Esophagus squamous epithelium (tissue), 5 donors: ENCODE results near the gene CLDN7. TPM values are rescaled to one million over a fixed set of nuclear protein-coding genes. Genes with fewer than 3 reads are reported as not detected.
A peak's percentile ranks its signal among the peaks of the same experiment; 100 is the strongest.

Experiments used
- DNase-seq: peaks from one replicate; lab custom pipeline; 2025; lab: John Stamatoyannopoulos, UW
- H3K27ac ChIP-seq, 4 donors: fragments of 200-600 bp; sonication (generic); one replicate each; pipeline ENCODE4 v1.5.1; 2016 to 2019; ENCODE audit warnings: mild to moderate bottlenecking in 1 of 4
- H3K27me3 ChIP-seq, 4 donors: fragments of 200-600 bp; sonication (generic); 1 replicate in 3 of 4; 2 replicates in 1 of 4; pipeline versions ENCODE4 v1.5.1 to v1.6.0; 2017 to 2021; ENCODE audit warnings: antibody characterized with exemption in 1 of 4
- H3K36me3 ChIP-seq, 3 donors: fragments of 200-600 bp; sonication (generic); one replicate each; pipeline ENCODE4 v1.5.1; 2016 to 2019
- H3K4me1 ChIP-seq, 3 donors: fragments of 200-600 bp; sonication (generic); one replicate each; pipeline ENCODE4 v1.5.1; 2017 to 2019
- H3K4me3 ChIP-seq, 4 donors: fragments of 200-600 bp; sonication (generic); 1 replicate in 3 of 4; 2 replicates in 1 of 4; pipeline ENCODE4 v1.5.1; 2016 to 2019; ENCODE audit warnings: mild to moderate bottlenecking in 2 of 4, moderate library complexity in 1 of 4
- H3K9me3 ChIP-seq, 3 donors: fragments of 200-600 bp; sonication (generic); one replicate each; pipeline ENCODE4 v1.5.1; 2016 to 2019
- POLR2A ChIP-seq, 4 donors: fragments of 450-650 bp; IDR thresholded peaks; one replicate each; pipeline ENCODE4 v1.6.1; 2017; ENCODE audit warnings: antibody characterized with exemption in 4 of 4, mild to moderate bottlenecking in 4 of 4, moderate library complexity in 3 of 4
- WGBS, 2 donors: methylation state at CpG; one replicate each; pipeline ENCODE4 v1.1.5; 2018; 5-methylcytosine and 5-hydroxymethylcytosine counted together
- intact Hi-C: fragments of 100-400 bp; cut with DNase I; formaldehyde crosslinking; loops from one replicate; pipeline ENCODE4 v1.15.0; 2022
- total RNA-seq, 4 donors: library from RNA; depleted of rRNA; stranded (reverse); fragments of >200 nt; gene quantifications; one replicate each; pipeline ENCODE4 v1.1.0, GENCODE V29; 2016
- TF ChIP-seq, protein P1 (sequence below), 6 experiments: fragments of 450-650 bp in 4 of 6; fragments of 200-600 bp in 2 of 6; sonication (generic) in 2 of 6; IDR thresholded peaks; one replicate each; pipeline ENCODE4 v1.5.1; 2016 to 2019; ENCODE audit warnings: antibody characterized with exemption in 6 of 6, mild to moderate bottlenecking in 4 of 6, moderate library complexity in 4 of 6
- donor health status: DM: yes; HTN: yes; CAD: no.

The CLDN7 gene
- total RNA-seq, 4 donors from 2014 or later, result 172 to 411 (median 208) TPM

GRCh38 chr17:7285679-7286078, 23.4 kb upstream of the CLDN7 start:
- no peaks in the 10 kb centered on the region for H3K9me3 ChIP-seq
- no peak overlapping the region for H3K27ac ChIP-seq
- intact Hi-C loops, result no loop called here
- H3K36me3 ChIP-seq, result peaks cover 0 to 32% (median 0%) of the 10 kb centered on the region in 3 donors
- TF ChIP-seq, protein P1, sequence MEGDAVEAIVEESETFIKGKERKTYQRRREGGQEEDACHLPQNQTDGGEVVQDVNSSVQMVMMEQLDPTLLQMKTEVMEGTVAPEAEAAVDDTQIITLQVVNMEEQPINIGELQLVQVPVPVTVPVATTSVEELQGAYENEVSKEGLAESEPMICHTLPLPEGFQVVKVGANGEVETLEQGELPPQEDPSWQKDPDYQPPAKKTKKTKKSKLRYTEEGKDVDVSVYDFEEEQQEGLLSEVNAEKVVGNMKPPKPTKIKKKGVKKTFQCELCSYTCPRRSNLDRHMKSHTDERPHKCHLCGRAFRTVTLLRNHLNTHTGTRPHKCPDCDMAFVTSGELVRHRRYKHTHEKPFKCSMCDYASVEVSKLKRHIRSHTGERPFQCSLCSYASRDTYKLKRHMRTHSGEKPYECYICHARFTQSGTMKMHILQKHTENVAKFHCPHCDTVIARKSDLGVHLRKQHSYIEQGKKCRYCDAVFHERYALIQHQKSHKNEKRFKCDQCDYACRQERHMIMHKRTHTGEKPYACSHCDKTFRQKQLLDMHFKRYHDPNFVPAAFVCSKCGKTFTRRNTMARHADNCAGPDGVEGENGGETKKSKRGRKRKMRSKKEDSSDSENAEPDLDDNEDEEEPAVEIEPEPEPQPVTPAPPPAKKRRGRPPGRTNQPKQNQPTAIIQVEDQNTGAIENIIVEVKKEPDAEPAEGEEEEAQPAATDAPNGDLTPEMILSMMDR (IDR thresholded peaks at IDR 0.05), result no peak
- no peak for TF ChIP-seq POLR2A (IDR thresholded peaks at IDR 0.05)
- H3K4me1 ChIP-seq, result peaks cover 18 to 43% (median 21%) of the 10 kb centered on the region in 3 donors
- no peak for DNase-seq
- no peak overlapping the region for H3K4me3 ChIP-seq
- peaks cover 0 to 54% (median 0%) of the 10 kb centered on the region in 4 donors for H3K27me3 ChIP-seq
- no CpG with 5 or more reads among the region's 12 CpGs for WGBS, 2 donors

DNA sequence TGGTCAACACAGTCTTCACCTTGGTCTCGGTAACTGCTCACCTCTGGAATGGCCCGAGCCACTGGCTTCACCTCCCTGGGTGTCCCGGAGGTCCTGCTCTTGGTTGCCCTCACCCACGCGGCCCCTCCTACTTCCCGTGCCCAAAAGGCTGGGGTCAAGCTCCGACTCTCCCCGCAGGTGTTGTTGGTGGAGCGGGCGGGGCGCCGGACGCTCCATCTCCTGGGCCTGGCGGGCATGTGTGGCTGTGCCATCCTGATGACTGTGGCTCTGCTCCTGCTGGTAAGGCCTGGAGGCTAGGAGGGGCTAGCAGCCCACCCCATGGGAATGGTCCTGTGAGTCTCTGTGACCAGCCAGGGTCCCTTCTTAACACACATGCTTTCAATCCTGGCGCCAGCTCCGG, 22.6 kb upstream of the CLDN7 start:
- no peaks in the 10 kb centered on the region for H3K9me3 ChIP-seq
- WGBS, 2 donors, result 100% methylated on average over 1 to 2 of the region's 16 CpGs
- intact Hi-C loops, result no loop called here
- no peak overlapping the region for H3K4me3 ChIP-seq
- DNase-seq, result no peak
- peaks cover 23 to 51% (median 24%) of the 10 kb centered on the region in 3 donors for H3K4me1 ChIP-seq
- peaks cover 0 to 46% (median 0%) of the 10 kb centered on the region in 4 donors for H3K27me3 ChIP-seq
- TF ChIP-seq POLR2A (IDR thresholded peaks at IDR 0.05), result no peak
- TF ChIP-seq, protein P1 (IDR thresholded peaks at IDR 0.05), result no peak
- H3K36me3 ChIP-seq, result peaks cover 0 to 32% (median 0%) of the 10 kb centered on the region in 3 donors
- H3K27ac ChIP-seq, result peak overlapping the region in 1 of 4 donors; percentile 5

DNA sequence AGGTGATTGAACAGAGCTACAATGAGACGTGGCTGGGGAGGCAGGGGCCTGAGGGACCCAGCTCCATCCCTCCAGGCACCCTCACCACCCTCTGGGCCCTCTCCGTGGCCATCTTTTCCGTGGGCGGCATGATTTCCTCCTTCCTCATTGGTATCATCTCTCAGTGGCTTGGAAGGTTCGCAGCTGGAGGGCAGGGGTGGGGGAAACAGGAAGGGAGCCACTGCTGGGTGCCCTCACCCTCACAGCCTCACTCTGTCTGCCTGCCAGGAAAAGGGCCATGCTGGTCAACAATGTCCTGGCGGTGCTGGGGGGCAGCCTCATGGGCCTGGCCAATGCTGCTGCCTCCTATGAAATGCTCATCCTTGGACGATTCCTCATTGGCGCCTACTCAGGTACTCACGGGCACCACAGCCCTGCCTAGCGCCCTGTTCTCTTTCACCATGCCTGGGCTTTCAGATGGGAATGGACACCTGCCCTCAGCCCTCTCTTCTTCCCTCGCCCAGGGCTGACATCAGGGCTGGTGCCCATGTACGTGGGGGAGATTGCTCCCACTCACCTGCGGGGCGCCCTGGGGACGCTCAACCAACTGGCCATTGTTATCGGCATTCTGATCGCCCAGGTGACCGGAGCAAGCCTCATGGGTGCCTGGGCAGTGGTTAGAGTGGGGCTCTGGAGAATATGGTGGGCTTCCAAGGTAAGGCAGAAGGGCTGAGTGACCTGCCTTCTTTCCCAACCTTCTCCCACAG, 21.4 kb upstream of the CLDN7 start:
- peak overlapping the region in 3 of 4 donors; percentile 88 to 92 (median 92) for H3K27ac ChIP-seq
- no peak for TF ChIP-seq POLR2A (IDR thresholded peaks at IDR 0.05)
- TF ChIP-seq, protein P1 (IDR thresholded peaks at IDR 0.05), result no peak
- H3K4me1 ChIP-seq, result peaks cover 23 to 55% (median 27%) of the 10 kb centered on the region in 3 donors
- H3K9me3 ChIP-seq, result no peaks in the 10 kb centered on the region
- intact Hi-C loops, result no loop called here
- DNase-seq, result no peak
- peaks cover 0 to 32% (median 0%) of the 10 kb centered on the region in 3 donors for H3K36me3 ChIP-seq
- WGBS, 2 donors, result 67% methylated on average over 5 of the region's 18 CpGs; no CpG with 5 or more reads in 1 of the 2 donors
- peaks cover 0 to 39% (median 0%) of the 10 kb centered on the region in 4 donors for H3K27me3 ChIP-seq
- H3K4me3 ChIP-seq, result peak overlapping the region in 3 of 4 donors; percentile 55 to 73 (median 62)

- 35 to 44% methylated on average over 2 to 3 of the region's 6 CpGs for WGBS, 2 donors
- peak overlapping the region; percentile 70 to 92 (median 90) for H3K27ac ChIP-seq
- peak overlapping the region in 3 of 4 donors; percentile 55 to 73 (median 62) for H3K4me3 ChIP-seq
- H3K27me3 ChIP-seq, result peaks cover 0 to 33% (median 0%) of the 10 kb centered on the region in 4 donors
- H3K9me3 ChIP-seq, result no peaks in the 10 kb centered on the region
- peaks cover 0 to 32% (median 0%) of the 10 kb centered on the region in 3 donors for H3K36me3 ChIP-seq
- H3K4me1 ChIP-seq, result peaks cover 23 to 55% (median 27%) of the 10 kb centered on the region in 3 donors
- DNase-seq, result no peak
- intact Hi-C loops, result no loop called here
- TF ChIP-seq, protein P1 (IDR thresholded peaks at IDR 0.05), result peak in 2 of 6 experiments; percentile 23 to 39
- TF ChIP-seq POLR2A (IDR thresholded peaks at IDR 0.05), result no peak
These were observed 20.6 kb upstream of the CLDN7 start for GRCh38 chr17:7282752-7283321.
